WTC11 (cell line): ENCODE measurements around the gene LMAN2L. TPM values are rescaled to one million over a fixed set of nuclear protein-coding genes. Genes with fewer than 3 reads are reported as not detected.

ENCODE experiments used
- ATAC-seq: fragments of 200-7000 bp; cut with Tn5 transposase; 2 replicates; pipeline ENCODE4 v1.10.0; 2021; ENCODE audit warnings: mild to moderate bottlenecking, moderate library complexity
- CTCF ChIA-PET: fragments of 300-600 bp; sonication (Branson Sonifier 250); formaldehyde crosslinking; loops from one replicate; lab custom pipeline; 2021; ENCODE audit warnings: antibody characterized with exemption; lab: Charles Lee
- POLR2A ChIA-PET: fragments of 350-600 bp; sonication (Branson Sonifier 250); formaldehyde crosslinking; loops from one replicate; lab custom pipeline; 2021; ENCODE audit warnings: antibody characterized with exemption; lab: Charles Lee
- DNase-seq: peaks from one replicate; pipeline ENCODE4 v3.0.0; 2021; ENCODE audit warnings: low spot score
- H3K27ac Mint-ChIP-seq: 2 replicates; pipeline ENCODE4 v1.8.0; 2021; ENCODE audit warnings: mixed read lengths
- H3K27me3 Mint-ChIP-seq: 2 replicates; pipeline ENCODE4 v1.8.0; 2021; ENCODE audit warnings: low read depth, mild to moderate bottlenecking, moderate library complexity, mixed read lengths
- H3K36me3 Mint-ChIP-seq: 2 replicates; pipeline ENCODE4 v1.8.0; 2021; ENCODE audit warnings: mixed read lengths
- H3K4me1 Mint-ChIP-seq: 2 replicates; pipeline ENCODE4 v1.8.0; 2022; ENCODE audit warnings: mixed read lengths
- H3K4me3 Mint-ChIP-seq: 2 replicates; pipeline ENCODE4 v1.8.0; 2021; ENCODE audit warnings: mild to moderate bottlenecking, moderate library complexity, mixed read lengths
- H3K9me3 Mint-ChIP-seq: 2 replicates; pipeline ENCODE4 v1.8.0; 2021; ENCODE audit warnings: mixed read lengths
- ETV6 ChIP-seq: sonication (generic); formaldehyde crosslinking; IDR thresholded peaks from 2 replicates; pipeline ENCODE4 v1.8.1; 2022; ENCODE audit warnings: mild to moderate bottlenecking, missing genetic modification reagents
- FOXK1 ChIP-seq: sonication (generic); formaldehyde crosslinking; IDR thresholded peaks from 2 replicates; pipeline ENCODE4 v1.8.0; 2022; ENCODE audit warnings: mild to moderate bottlenecking, moderate library complexity, missing genetic modification reagents
- GRHL2 ChIP-seq: fragments of 250-450 bp; sonication (Bioruptor Pico); IDR thresholded peaks from 2 replicates; pipeline ENCODE4 v1.8.0; 2022; ENCODE audit warnings: mild to moderate bottlenecking, moderate library complexity; ENCODE audit not compliant: insufficient replicate concordance, severe bottlenecking
- GTF2I ChIP-seq: fragments of 250-450 bp; sonication (Bioruptor Pico); conservative IDR thresholded peaks from 2 replicates; pipeline ENCODE4 v1.4.0; 2021; ENCODE audit warnings: mild to moderate bottlenecking
- HMGA2 ChIP-seq: fragments of 250-450 bp; sonication (Bioruptor Pico); IDR thresholded peaks from 2 replicates; pipeline ENCODE4 v1.4.0; 2021; ENCODE audit warnings: mild to moderate bottlenecking, moderate library complexity
- JUN ChIP-seq: sonication (generic); formaldehyde crosslinking; IDR thresholded peaks from 2 replicates; pipeline ENCODE4 v1.8.0; 2023; ENCODE audit warnings: mild to moderate bottlenecking, missing genetic modification reagents
- MXD4 ChIP-seq: fragments of 250-450 bp; sonication (Bioruptor Pico); IDR thresholded peaks from 2 replicates; pipeline ENCODE4 v1.8.0; 2021; ENCODE audit warnings: mild to moderate bottlenecking, moderate library complexity, borderline replicate concordance
- TEAD1 ChIP-seq: sonication (generic); formaldehyde crosslinking; IDR thresholded peaks from 2 replicates; pipeline ENCODE4 v1.8.0; 2022; ENCODE audit warnings: mild to moderate bottlenecking, missing genetic modification reagents
- ZBTB21 ChIP-seq: sonication (generic); formaldehyde crosslinking; IDR thresholded peaks from 2 replicates; pipeline ENCODE4 v1.8.1; 2023; ENCODE audit warnings: mild to moderate bottlenecking, missing genetic modification reagents, borderline replicate concordance
- ZNF138 ChIP-seq: sonication (generic); formaldehyde crosslinking; conservative IDR thresholded peaks from 2 replicates; pipeline ENCODE4 v1.8.1; 2022; ENCODE audit warnings: mild to moderate bottlenecking, moderate library complexity, missing genetic modification reagents
- ZNF423 ChIP-seq: fragments of 250-450 bp; sonication (Bioruptor Pico); IDR thresholded peaks from 2 replicates; pipeline ENCODE4 v2.1.2; 2022; ENCODE audit warnings: mild to moderate bottlenecking, moderate library complexity
- total RNA-seq: library from RNA; stranded (reverse); gene quantifications from 3 replicates; pipeline ENCODE4 v1.2.3, GENCODE V29; 2021
- TF ChIP-seq, protein P1 (sequence below): sonication (generic); formaldehyde crosslinking; IDR thresholded peaks from 2 replicates; pipeline ENCODE4 v1.8.1; 2022; ENCODE audit warnings: low read depth, missing genetic modification reagents, borderline replicate concordance
- TF ChIP-seq, protein P2 (sequence below): sonication (generic); formaldehyde crosslinking; IDR thresholded peaks from 2 replicates; pipeline ENCODE4 v1.8.1; 2023; ENCODE audit warnings: mild to moderate bottlenecking, missing genetic modification reagents, borderline replicate concordance
- TF ChIP-seq, protein P3 (sequence below): sonication (generic); formaldehyde crosslinking; IDR thresholded peaks from 2 replicates; pipeline ENCODE4 v1.8.0; 2022; ENCODE audit warnings: mild to moderate bottlenecking, missing genetic modification reagents
- TF ChIP-seq, protein P4 (sequence below): sonication (generic); formaldehyde crosslinking; IDR thresholded peaks from 2 replicates; pipeline ENCODE4 v1.8.1; 2022; ENCODE audit warnings: mild to moderate bottlenecking, moderate library complexity, missing genetic modification reagents
- TF ChIP-seq, protein P5 (sequence below): sonication (generic); formaldehyde crosslinking; IDR thresholded peaks from 2 replicates; pipeline ENCODE4 v1.8.0; 2023; ENCODE audit warnings: missing genetic modification reagents
- TF ChIP-seq, protein P6 (sequence below): sonication (generic); formaldehyde crosslinking; conservative IDR thresholded peaks from 2 replicates; pipeline ENCODE4 v1.8.1; 2022; ENCODE audit warnings: mild to moderate bottlenecking, missing genetic modification reagents
- TF ChIP-seq, protein P7 (sequence below): fragments of 200-600 bp; IDR thresholded peaks from 2 replicates; pipeline ENCODE4 v1.8.0; 2022; ENCODE audit warnings: antibody characterized with exemption

Gene LMAN2L
- total RNA-seq, 1 experiment from 2014 or later = 13.5 TPM

DNA sequence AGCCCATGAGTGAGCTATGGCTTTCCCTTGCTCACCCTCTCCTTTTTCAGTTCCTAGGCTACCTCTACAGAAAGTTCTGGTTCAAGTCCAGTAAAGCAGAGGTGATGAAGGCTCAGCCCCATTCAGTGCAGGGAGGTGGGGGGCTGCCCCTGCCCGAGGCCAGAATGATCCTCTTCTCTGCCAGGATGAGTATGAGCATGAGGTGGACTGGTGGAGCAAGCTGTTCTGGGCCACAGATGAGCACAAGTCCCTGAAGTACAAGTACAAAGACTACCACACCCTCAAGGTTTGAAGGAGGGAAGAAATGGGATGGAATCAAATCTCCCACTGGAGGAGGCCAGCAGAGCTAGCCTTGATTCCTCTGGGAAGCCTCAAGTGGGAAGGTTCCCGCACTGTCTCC, 42.4 kb downstream of the LMAN2L start:
- Mint-ChIP-seq H3K9me3 (no peaks in the 10 kb centered on the region), H3K27ac (no peak overlapping the region), H3K4me3 (no peak overlapping the region), H3K36me3 (no peaks in the 10 kb centered on the region), H3K4me1 (no peaks in the 10 kb centered on the region), H3K27me3 (no peaks in the 10 kb centered on the region)
- ChIA-PET POLR2A (no interaction called here), CTCF (no interaction called here)
- ATAC-seq (no peak), DNase-seq (no peak)
- TF ChIP-seq, protein P1, sequence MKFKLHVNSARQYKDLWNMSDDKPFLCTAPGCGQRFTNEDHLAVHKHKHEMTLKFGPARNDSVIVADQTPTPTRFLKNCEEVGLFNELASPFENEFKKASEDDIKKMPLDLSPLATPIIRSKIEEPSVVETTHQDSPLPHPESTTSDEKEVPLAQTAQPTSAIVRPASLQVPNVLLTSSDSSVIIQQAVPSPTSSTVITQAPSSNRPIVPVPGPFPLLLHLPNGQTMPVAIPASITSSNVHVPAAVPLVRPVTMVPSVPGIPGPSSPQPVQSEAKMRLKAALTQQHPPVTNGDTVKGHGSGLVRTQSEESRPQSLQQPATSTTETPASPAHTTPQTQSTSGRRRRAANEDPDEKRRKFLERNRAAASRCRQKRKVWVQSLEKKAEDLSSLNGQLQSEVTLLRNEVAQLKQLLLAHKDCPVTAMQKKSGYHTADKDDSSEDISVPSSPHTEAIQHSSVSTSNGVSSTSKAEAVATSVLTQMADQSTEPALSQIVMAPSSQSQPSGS = no peak
- TF ChIP-seq, protein P2, sequence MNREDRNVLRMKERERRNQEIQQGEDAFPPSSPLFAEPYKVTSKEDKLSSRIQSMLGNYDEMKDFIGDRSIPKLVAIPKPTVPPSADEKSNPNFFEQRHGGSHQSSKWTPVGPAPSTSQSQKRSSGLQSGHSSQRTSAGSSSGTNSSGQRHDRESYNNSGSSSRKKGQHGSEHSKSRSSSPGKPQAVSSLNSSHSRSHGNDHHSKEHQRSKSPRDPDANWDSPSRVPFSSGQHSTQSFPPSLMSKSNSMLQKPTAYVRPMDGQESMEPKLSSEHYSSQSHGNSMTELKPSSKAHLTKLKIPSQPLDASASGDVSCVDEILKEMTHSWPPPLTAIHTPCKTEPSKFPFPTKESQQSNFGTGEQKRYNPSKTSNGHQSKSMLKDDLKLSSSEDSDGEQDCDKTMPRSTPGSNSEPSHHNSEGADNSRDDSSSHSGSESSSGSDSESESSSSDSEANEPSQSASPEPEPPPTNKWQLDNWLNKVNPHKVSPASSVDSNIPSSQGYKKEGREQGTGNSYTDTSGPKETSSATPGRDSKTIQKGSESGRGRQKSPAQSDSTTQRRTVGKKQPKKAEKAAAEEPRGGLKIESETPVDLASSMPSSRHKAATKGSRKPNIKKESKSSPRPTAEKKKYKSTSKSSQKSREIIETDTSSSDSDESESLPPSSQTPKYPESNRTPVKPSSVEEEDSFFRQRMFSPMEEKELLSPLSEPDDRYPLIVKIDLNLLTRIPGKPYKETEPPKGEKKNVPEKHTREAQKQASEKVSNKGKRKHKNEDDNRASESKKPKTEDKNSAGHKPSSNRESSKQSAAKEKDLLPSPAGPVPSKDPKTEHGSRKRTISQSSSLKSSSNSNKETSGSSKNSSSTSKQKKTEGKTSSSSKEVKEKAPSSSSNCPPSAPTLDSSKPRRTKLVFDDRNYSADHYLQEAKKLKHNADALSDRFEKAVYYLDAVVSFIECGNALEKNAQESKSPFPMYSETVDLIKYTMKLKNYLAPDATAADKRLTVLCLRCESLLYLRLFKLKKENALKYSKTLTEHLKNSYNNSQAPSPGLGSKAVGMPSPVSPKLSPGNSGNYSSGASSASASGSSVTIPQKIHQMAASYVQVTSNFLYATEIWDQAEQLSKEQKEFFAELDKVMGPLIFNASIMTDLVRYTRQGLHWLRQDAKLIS (CRISPR knock-in tag) = no peak
- TF ChIP-seq GTF2I (CRISPR knock-in tag) = no peak
- TF ChIP-seq ETV6 (CRISPR knock-in tag) = no peak
- TF ChIP-seq FOXK1 (CRISPR knock-in tag) = no peak
- TF ChIP-seq, protein P3, sequence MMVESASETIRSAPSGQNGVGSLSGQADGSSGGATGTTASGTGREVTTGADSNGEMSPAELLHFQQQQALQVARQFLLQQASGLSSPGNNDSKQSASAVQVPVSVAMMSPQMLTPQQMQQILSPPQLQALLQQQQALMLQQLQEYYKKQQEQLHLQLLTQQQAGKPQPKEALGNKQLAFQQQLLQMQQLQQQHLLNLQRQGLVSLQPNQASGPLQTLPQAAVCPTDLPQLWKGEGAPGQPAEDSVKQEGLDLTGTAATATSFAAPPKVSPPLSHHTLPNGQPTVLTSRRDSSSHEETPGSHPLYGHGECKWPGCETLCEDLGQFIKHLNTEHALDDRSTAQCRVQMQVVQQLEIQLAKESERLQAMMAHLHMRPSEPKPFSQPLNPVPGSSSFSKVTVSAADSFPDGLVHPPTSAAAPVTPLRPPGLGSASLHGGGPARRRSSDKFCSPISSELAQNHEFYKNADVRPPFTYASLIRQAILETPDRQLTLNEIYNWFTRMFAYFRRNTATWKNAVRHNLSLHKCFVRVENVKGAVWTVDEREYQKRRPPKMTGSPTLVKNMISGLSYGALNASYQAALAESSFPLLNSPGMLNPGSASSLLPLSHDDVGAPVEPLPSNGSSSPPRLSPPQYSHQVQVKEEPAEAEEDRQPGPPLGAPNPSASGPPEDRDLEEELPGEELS = no peak
- TF ChIP-seq GRHL2 (CRISPR knock-in tag) = no peak
- TF ChIP-seq HMGA2 = no peak
- no peak for TF ChIP-seq JUN (CRISPR knock-in tag)
- TF ChIP-seq, protein P4, sequence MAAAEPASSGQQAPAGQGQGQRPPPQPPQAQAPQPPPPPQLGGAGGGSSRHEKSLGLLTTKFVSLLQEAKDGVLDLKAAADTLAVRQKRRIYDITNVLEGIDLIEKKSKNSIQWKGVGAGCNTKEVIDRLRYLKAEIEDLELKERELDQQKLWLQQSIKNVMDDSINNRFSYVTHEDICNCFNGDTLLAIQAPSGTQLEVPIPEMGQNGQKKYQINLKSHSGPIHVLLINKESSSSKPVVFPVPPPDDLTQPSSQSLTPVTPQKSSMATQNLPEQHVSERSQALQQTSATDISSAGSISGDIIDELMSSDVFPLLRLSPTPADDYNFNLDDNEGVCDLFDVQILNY = no peak
- TF ChIP-seq, protein P5, sequence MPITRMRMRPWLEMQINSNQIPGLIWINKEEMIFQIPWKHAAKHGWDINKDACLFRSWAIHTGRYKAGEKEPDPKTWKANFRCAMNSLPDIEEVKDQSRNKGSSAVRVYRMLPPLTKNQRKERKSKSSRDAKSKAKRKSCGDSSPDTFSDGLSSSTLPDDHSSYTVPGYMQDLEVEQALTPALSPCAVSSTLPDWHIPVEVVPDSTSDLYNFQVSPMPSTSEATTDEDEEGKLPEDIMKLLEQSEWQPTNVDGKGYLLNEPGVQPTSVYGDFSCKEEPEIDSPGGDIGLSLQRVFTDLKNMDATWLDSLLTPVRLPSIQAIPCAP = no peak
- TF ChIP-seq, protein P6, sequence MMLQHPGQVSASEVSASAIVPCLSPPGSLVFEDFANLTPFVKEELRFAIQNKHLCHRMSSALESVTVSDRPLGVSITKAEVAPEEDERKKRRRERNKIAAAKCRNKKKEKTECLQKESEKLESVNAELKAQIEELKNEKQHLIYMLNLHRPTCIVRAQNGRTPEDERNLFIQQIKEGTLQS (CRISPR knock-in tag) = no peak
- TF ChIP-seq MXD4 (CRISPR knock-in tag) = no peak
- no peak for TF ChIP-seq ZNF423 (CRISPR knock-in tag)
- TF ChIP-seq, protein P7, sequence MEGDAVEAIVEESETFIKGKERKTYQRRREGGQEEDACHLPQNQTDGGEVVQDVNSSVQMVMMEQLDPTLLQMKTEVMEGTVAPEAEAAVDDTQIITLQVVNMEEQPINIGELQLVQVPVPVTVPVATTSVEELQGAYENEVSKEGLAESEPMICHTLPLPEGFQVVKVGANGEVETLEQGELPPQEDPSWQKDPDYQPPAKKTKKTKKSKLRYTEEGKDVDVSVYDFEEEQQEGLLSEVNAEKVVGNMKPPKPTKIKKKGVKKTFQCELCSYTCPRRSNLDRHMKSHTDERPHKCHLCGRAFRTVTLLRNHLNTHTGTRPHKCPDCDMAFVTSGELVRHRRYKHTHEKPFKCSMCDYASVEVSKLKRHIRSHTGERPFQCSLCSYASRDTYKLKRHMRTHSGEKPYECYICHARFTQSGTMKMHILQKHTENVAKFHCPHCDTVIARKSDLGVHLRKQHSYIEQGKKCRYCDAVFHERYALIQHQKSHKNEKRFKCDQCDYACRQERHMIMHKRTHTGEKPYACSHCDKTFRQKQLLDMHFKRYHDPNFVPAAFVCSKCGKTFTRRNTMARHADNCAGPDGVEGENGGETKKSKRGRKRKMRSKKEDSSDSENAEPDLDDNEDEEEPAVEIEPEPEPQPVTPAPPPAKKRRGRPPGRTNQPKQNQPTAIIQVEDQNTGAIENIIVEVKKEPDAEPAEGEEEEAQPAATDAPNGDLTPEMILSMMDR = no peak
- TF ChIP-seq ZBTB21 (CRISPR knock-in tag) = no peak
- TF ChIP-seq ZNF138 (CRISPR knock-in tag) = no peak
- TF ChIP-seq TEAD1 (CRISPR knock-in tag) = no peak
- TF ChIP-seq, all 79 proteins: peak for 0
